Neural cell (in vitro differentiated cells): Measurements from ENCODE around the gene ERCC5. TPM values are rescaled to one million over a fixed set of nuclear protein-coding genes. Genes with fewer than 3 reads are reported as not detected.

Experiments used
- H2AFZ ChIP-seq: fragments of 200-600, 300-800 bp; sonication (generic), shearing (Covaris generic); 2 replicates; pipeline ENCODE4 v1.6.0; 2014; ENCODE audit warnings: low read depth, mild to moderate bottlenecking, antibody characterized with exemption, low read length, moderate library complexity
- H3F3A ChIP-seq: fragments of 200-600 bp; shearing (Covaris generic); 2 replicates; pipeline ENCODE4 v1.6.1; 2016; ENCODE audit warnings: mild to moderate bottlenecking, moderate library complexity, mixed read lengths, antibody characterized with exemption, low read length; ENCODE audit not compliant: insufficient read depth, poor library complexity, severe bottlenecking
- H3K27ac ChIP-seq: fragments of 200-600, 300-800 bp; sonication (generic), shearing (Covaris generic); 2 replicates; pipeline ENCODE4 v1.5.1; 2014; ENCODE audit warnings: mild to moderate bottlenecking, low read length, moderate library complexity
- H3K27me3 ChIP-seq: fragments of 300-800, 200-600 bp; sonication (generic), shearing (Covaris generic); 2 replicates; pipeline ENCODE4 v1.6.0; 2014; ENCODE audit warnings: mild to moderate bottlenecking, low read depth, low read length, moderate library complexity; ENCODE audit not compliant: insufficient read depth
- H3K36me3 ChIP-seq: fragments of 300-800, 200-600 bp; sonication (generic), shearing (Covaris generic); 2 replicates; pipeline ENCODE4 v1.5.1; 2014; ENCODE audit warnings: mild to moderate bottlenecking, antibody characterized with exemption, low read length, moderate library complexity; ENCODE audit not compliant: insufficient read depth
- H3K4me2 ChIP-seq: fragments of 300-800, 200-600 bp; sonication (generic), shearing (Covaris generic); 2 replicates; pipeline ENCODE4 v1.6.0; 2014; ENCODE audit warnings: mild to moderate bottlenecking, low read length
- H3K4me3 ChIP-seq: fragments of 300-800, 200-600 bp; sonication (generic), shearing (Covaris generic); 2 replicates; pipeline ENCODE4 v1.5.1; 2014; ENCODE audit warnings: mild to moderate bottlenecking, low read length, moderate library complexity
- H3K79me2 ChIP-seq: fragments of 200-600 bp; shearing (Covaris generic); replicated peaks from 2 replicates; pipeline ENCODE4 v1.6.0; 2014; ENCODE audit warnings: mild to moderate bottlenecking, low read length, moderate library complexity; ENCODE audit not compliant: insufficient read depth
- H3K9ac ChIP-seq: fragments of 300-800, 200-600 bp; sonication (generic), shearing (Covaris generic); 2 replicates; pipeline ENCODE4 v1.6.1; 2016; ENCODE audit warnings: mild to moderate bottlenecking, low read length, mixed read lengths
- H3K9me2 ChIP-seq: fragments of 200-600 bp; shearing (Covaris generic); 2 replicates; pipeline ENCODE4 v1.6.1; 2016; ENCODE audit warnings: mild to moderate bottlenecking, low read length, mixed read lengths; ENCODE audit not compliant: insufficient read depth
- H3K9me3 ChIP-seq: fragments of 200-600, 300-800 bp; sonication (generic), shearing (Covaris generic); 2 replicates; pipeline ENCODE4 v1.6.1; 2016; ENCODE audit warnings: mild to moderate bottlenecking, mixed run types, low read length, moderate library complexity, mixed read lengths
- H4K20me1 ChIP-seq: fragments of 200-600 bp; shearing (Covaris generic); 2 replicates; pipeline ENCODE4 v1.6.1; 2016; ENCODE audit warnings: mild to moderate bottlenecking, mixed run types; ENCODE audit not compliant: insufficient read depth
- CTCF ChIP-seq: fragments of 450-650 bp; IDR thresholded peaks from 2 replicates; pipeline ENCODE4 v1.5.1; 2014; ENCODE audit warnings: antibody characterized with exemption, mild to moderate bottlenecking, moderate library complexity; ENCODE audit not compliant: poor library complexity, severe bottlenecking
- EP300 ChIP-seq: fragments of 450-650 bp; conservative IDR thresholded peaks from 2 replicates; pipeline ENCODE4 v1.6.1; 2014; ENCODE audit warnings: antibody characterized with exemption, mild to moderate bottlenecking, moderate library complexity; ENCODE audit not compliant: poor library complexity, severe bottlenecking
- EZH2 ChIP-seq: fragments of 200-600, 300-800 bp; shearing (Covaris generic), sonication (generic); IDR thresholded peaks from 2 replicates; pipeline ENCODE4 v1.6.1; 2014; ENCODE audit warnings: antibody characterized with exemption, low read length, borderline replicate concordance, mild to moderate bottlenecking; ENCODE audit not compliant: insufficient read depth, poor library complexity, severe bottlenecking
- MXI1 ChIP-seq: fragments of 450-650 bp; conservative IDR thresholded peaks from 2 replicates; pipeline ENCODE4 v1.6.1; 2014; ENCODE audit warnings: antibody characterized with exemption, mild to moderate bottlenecking; ENCODE audit not compliant: poor library complexity, severe bottlenecking
- POLR2AphosphoS5 ChIP-seq: IDR thresholded peaks from 2 replicates; pipeline ENCODE4 v1.6.1; 2012
- RAD21 ChIP-seq: fragments of 450-650 bp; conservative IDR thresholded peaks from 2 replicates; pipeline ENCODE4 v1.6.1; 2014; ENCODE audit warnings: antibody characterized with exemption, mild to moderate bottlenecking, moderate library complexity
- REST ChIP-seq: IDR thresholded peaks from 2 replicates; pipeline ENCODE4 v1.6.1; 2012; ENCODE audit warnings: borderline replicate concordance
- SMC3 ChIP-seq: fragments of 450-650 bp; conservative IDR thresholded peaks from 2 replicates; pipeline ENCODE4 v1.6.1; 2014; ENCODE audit warnings: antibody characterized with exemption, mild to moderate bottlenecking, moderate library complexity; ENCODE audit not compliant: poor library complexity
- TAF1 ChIP-seq: IDR thresholded peaks from 2 replicates; pipeline ENCODE4 v1.6.1; 2012; ENCODE audit warnings: low read depth
- polyA plus RNA-seq: library from polyadenylated mRNA; depleted of rRNA; stranded (reverse); fragments of >200 nt; gene quantifications from 2 replicates; pipeline ENCODE4 v1.2.3, GENCODE V29; 2014

Gene ERCC5
- polyA plus RNA-seq, 1 donor from 2014 or later: 67.5 TPM

GRCh38 chr13:102907016-102907756 is 61.4 kb downstream of the ERCC5 start:
- Histone ChIP-seq H3F3A (no peaks in the 10 kb centered on the region), H3K36me3 (no peaks in the 10 kb centered on the region), H3K27me3 (no peaks in the 10 kb centered on the region), H4K20me1 (no peaks in the 10 kb centered on the region), H3K27ac (no peak overlapping the region), H3K4me3 (no peak overlapping the region), H3K9me2 (no peaks in the 10 kb centered on the region), H3K9ac (no peak overlapping the region), H3K9me3 (no peaks in the 10 kb centered on the region), H3K79me2 (no peaks in the 10 kb centered on the region), H2AFZ (no peak overlapping the region), H3K4me2 (no peak overlapping the region)
- TF ChIP-seq MXI1 (no peak), REST (no peak), EZH2 (no peak), TAF1 (no peak), POLR2AphosphoS5 (no peak), RAD21 (no peak), EP300 (no peak), CTCF (no peak), SMC3 (no peak)

- Histone ChIP-seq H3F3A (no peaks in the 10 kb centered on the region), H3K79me2 (no peaks in the 10 kb centered on the region), H3K9me2 (no peaks in the 10 kb centered on the region), H3K36me3 (no peaks in the 10 kb centered on the region), H4K20me1 (no peaks in the 10 kb centered on the region), H3K27ac (no peak overlapping the region), H3K9ac (no peak overlapping the region), H2AFZ (no peak overlapping the region), H3K4me3 (no peak overlapping the region), H3K27me3 (no peaks in the 10 kb centered on the region), H3K4me2 (no peak overlapping the region), H3K9me3 (no peaks in the 10 kb centered on the region)
- TF ChIP-seq CTCF: no peak
These were observed 62.2 kb downstream of the ERCC5 start for GRCh38 chr13:102907886-102908515.
